NCI-H524 treated with DMSO at 0.1 percent for 48 hours (cell line): ENCODE results near the gene PIBF1.
"Not testable (repeated sequence)": the region's sequence is repeated elsewhere in the genome, so short reads cannot be mapped to it uniquely, and the experiment has no call there.

Experiments
- DNase-seq: peaks from one replicate; lab custom pipeline; 2025; lab: John Stamatoyannopoulos, UW

PIBF1 gene, protein sequence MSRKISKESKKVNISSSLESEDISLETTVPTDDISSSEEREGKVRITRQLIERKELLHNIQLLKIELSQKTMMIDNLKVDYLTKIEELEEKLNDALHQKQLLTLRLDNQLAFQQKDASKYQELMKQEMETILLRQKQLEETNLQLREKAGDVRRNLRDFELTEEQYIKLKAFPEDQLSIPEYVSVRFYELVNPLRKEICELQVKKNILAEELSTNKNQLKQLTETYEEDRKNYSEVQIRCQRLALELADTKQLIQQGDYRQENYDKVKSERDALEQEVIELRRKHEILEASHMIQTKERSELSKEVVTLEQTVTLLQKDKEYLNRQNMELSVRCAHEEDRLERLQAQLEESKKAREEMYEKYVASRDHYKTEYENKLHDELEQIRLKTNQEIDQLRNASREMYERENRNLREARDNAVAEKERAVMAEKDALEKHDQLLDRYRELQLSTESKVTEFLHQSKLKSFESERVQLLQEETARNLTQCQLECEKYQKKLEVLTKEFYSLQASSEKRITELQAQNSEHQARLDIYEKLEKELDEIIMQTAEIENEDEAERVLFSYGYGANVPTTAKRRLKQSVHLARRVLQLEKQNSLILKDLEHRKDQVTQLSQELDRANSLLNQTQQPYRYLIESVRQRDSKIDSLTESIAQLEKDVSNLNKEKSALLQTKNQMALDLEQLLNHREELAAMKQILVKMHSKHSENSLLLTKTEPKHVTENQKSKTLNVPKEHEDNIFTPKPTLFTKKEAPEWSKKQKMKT

GRCh38 chr13:72781451-72782439 lies at the start of gene PIBF1, which contains the start of gene DIS3:
PIBF1 (plus strand) TSS chr13:72782133; CDS start chr13:72783470, 1,337 bp downstream.
DIS3 (minus strand) TSS chr13:72781900; CDS start chr13:72781832, 68 bp downstream.
- peak; percentile 83 for DNase-seq

GRCh38 chr13:72737033-72737432 lies 44.9 kb upstream of the PIBF1 start:
- no peak for DNase-seq

DNA sequence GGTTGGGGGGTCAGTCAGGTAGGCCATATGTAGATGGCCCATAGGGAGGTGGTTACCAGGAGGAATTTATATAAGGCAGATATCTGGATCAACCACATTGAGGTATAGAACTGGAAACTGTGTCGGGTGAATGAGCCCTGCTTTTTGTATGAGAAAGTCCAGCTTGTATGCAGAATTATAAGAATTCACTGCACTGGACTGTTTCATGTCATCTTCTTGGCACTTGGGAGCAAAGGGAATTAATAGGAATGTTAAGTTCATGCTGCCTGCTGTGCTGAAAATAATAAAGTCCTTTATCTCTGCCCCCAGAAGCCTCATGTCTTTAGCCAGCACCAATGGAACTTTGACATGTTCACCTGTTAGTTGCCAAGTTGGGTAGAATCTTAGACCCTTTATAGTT lies 41.9 kb upstream of the PIBF1 start:
- DNase-seq = no peak

DNA sequence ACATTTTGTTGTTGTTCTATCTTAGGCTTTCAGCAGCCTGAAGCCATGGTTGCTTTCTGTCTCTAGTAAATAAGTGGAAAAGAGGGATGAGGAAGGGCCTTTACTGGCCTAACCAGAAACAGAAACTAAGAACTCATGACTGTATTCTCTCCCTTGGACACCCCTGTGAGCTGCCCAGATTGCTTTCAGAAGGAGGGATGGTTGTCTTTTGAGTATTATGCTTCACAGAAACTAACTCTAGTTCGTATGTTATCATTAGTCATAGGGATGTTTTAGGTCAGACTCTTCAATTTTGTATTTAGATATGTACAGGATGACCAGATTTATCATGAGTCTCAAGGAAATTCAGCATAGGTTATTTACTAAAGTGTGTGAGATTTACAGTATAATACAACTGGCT lies 36.7 kb upstream of the PIBF1 start:
- DNase-seq = no peak

- DNase-seq = no peak
Measured at GRCh38 chr13:72751220-72751619, 30.7 kb upstream of the PIBF1 start.

GRCh38 chr13:72754111-72754510 lies 27.8 kb upstream of the PIBF1 start:
- DNase-seq = no peak

- no peak for DNase-seq
Measured at GRCh38 chr13:72757792-72758535, 24.0 kb upstream of the PIBF1 start.

DNA sequence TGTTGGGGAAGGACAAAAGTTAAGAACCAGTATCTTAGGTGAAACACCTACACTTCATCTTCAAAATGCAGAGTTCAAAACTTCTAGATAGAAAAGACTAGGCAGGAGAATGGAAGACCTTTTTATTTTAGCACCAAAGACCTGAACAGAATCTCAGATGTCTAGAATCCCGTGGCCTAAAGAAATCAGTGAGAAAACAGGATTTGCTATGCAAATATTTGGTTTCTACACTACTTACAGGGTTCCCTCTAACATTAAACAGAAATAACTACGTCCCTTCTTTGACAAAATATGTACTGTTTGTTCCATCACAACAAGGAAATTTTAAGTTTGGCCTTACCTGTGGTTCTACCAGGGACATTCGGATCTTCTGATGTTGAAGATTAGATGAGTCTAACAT lies 21.7 kb upstream of the PIBF1 start:
- no peak for DNase-seq

GRCh38 chr13:72763411-72763810 lies 18.5 kb upstream of the PIBF1 start:
- DNase-seq = no peak

DNA sequence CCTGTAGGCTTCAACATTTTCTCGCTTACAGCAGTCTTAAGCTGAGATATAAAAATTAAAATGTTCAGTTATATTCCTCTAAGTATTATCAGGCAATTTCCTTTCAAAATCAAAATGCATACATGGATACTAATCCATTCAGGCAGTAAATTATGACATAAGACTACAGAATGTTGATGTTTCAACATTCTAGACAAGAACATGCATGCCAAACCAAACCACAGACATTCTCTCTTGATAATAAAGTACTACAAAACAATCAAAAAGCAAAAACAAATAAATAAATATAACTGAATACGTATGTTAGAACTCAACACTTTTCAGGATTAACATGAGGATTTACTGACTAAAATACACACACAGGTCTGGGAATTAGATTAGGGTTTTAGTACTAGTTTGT lies 7.9 kb upstream of the PIBF1 start:
- DNase-seq = no peak

DNA sequence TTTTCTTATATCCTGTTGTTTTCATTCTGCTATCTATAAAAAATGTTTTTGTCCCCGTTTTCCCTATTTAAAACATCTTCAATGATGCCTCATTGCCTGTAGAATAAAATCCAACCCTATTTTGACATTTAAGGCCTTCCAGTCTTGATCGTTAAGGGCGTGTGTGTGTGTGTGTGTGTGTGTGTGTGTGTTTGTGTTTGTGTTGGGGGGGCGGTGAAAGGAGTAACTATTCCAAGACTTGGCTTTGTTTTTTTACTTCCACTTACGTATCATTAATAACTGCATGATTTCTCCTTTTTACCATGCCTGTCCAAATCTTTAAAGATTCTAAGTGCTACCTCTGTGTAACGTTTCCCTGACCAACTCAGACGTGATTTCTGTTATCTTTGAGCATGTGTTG lies 784 bp downstream of the PIBF1 start:
- DNase-seq = no peak

GRCh38 chr13:72784679-72785078 lies 2.7 kb downstream of the PIBF1 start:
- DNase-seq = not testable (repeated sequence)

GRCh38 chr13:72788831-72789230 lies 6.9 kb downstream of the PIBF1 start:
- DNase-seq = no peak

DNA sequence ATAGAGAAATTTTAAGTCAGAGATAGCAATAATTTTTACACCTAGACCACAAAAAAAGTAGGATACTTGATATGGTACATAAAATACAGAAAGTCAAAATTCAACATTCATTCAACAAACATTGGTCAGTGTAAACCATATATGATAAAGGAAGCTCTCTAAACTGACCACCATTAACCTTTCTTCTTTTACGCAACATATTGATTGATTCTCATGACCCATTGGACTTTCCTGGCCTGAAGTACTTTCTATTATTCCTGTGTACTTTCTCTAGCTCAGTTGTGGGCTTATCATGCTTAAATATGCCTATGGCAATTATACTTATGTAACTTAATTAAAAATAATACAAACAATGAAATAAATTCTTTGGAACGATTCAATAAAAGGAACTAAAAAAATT lies 10.7 kb downstream of the PIBF1 start:
- no peak for DNase-seq

GRCh38 chr13:72798817-72799216 lies 16.9 kb downstream of the PIBF1 start:
- no peak for DNase-seq

- no peak for DNase-seq
Measured at GRCh38 chr13:72804301-72804700, 22.4 kb downstream of the PIBF1 start.

- no peak for DNase-seq
Measured at GRCh38 chr13:72805676-72806346, 23.9 kb downstream of the PIBF1 start.

GRCh38 chr13:72806514-72806913 lies 24.6 kb downstream of the PIBF1 start:
- DNase-seq = not testable (repeated sequence)

DNA sequence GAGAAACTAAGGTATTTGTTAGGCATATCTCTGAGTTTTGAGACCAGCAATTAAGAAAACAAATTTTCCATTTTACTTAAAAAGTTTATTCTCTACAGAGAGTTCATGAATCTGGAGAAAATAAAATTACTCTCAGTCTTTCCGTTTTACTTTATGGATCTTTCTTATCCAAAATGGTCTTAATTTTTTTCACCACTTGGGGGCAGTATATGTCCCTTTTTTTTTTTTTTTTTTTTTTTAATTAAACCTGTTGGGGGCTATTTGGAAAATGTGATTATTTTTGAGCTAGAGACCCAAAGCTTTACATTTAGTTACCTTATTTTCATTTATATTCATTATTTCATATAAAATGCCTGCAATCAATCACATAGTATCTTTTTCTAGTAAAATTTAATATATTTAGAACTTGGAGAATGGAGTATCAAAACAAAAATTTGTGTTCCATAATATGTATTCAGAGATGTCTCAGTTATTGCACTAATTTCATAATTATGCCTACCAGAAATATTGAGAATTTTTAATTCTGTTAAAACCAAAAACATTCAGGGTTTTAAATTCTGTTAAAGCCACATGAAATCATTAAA lies 27.1 kb downstream of the PIBF1 start:
- no peak for DNase-seq

DNA sequence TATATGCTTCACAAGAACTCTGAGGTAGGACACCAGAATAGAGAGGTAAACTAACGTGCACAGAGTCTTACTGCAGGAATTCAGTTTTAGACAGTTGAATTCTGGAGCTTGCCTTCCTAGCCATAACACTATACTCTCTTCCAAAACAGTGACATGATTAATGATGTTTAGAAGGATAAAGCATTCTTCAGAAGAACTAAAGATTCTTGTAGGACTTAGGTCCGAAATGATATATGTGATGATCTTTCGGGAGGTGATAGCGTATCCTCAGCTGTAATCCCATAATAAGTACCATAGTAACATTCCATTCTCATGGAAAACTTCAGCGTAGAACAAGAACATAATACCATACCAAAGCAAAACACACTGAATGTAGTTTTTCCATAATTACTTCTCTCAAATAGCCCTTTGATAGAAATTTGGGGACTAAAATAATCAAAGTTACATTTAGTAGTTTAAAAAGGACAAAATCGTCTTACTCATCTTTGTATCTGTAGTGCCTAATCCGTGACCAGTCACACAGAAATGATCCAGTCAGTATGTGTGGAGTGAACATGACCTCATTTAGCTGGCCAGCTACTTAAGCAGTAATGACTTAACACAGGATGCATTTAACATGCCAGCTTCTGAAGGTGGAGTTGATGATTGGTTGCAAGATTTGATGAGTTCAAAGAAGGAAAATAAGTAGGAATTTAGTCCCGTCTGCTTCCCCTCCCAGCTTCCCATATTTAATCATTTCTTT lies 38.4 kb downstream of the PIBF1 start:
- no peak for DNase-seq
